Esophagus muscularis mucosa (tissue), 4 donors: ENCODE measurements around the gene MMP12. TPM values are rescaled to one million over a fixed set of nuclear protein-coding genes. Genes with fewer than 3 reads are reported as not detected.
"Not testable (repeated sequence)": the region's sequence is repeated elsewhere in the genome, so short reads cannot be mapped to it uniquely, and the experiment has no call there.

Source experiments
- DNase-seq: peaks from one replicate; pipeline ENCODE4 v3.0.0-alpha.2; 2017; ENCODE audit errors: extremely low spot score
- H3K27ac ChIP-seq, 4 donors: fragments of 200-600 bp; sonication (generic); replicated peaks in 1 of 4; 1 replicate in 3 of 4; 2 replicates in 1 of 4; pipeline ENCODE4 v1.5.1; 2016 to 2019; ENCODE audit warnings: mild to moderate bottlenecking in 1 of 4
- H3K27me3 ChIP-seq, 4 donors: fragments of 200-600 bp; sonication (generic); one replicate each; pipeline versions ENCODE4 v1.5.1 to v1.6.0; 2016 to 2019
- H3K36me3 ChIP-seq, 4 donors: fragments of 200-600 bp; sonication (generic); one replicate each; pipeline ENCODE4 v1.5.1; 2016 to 2019
- H3K4me1 ChIP-seq, 4 donors: fragments of 200-600 bp; sonication (generic); one replicate each; pipeline ENCODE4 v1.5.1; 2016 to 2019
- H3K4me3 ChIP-seq, 4 donors: fragments of 200-600 bp; sonication (generic); 1 replicate in 2 of 4; 2 replicates in 2 of 4; pipeline ENCODE4 v1.5.1; 2016 to 2019; ENCODE audit warnings: mild to moderate bottlenecking in 4 of 4, moderate library complexity in 1 of 4
- H3K9me3 ChIP-seq, 4 donors: fragments of 200-600 bp; sonication (generic); 1 replicate in 3 of 4; 2 replicates in 1 of 4; pipeline ENCODE4 v1.5.1; 2016 to 2019
- CTCF ChIP-seq, 3 experiments: fragments of 200-600 bp in 2 of 3; fragments of 450-650 bp in 1 of 3; sonication (generic) in 2 of 3; IDR thresholded peaks; one replicate each; pipeline ENCODE4 v1.5.1; 2017 to 2019; ENCODE audit warnings: antibody characterized with exemption in 3 of 3, mild to moderate bottlenecking in 2 of 3, moderate library complexity in 1 of 3
- EP300 ChIP-seq: sonication (generic); formaldehyde crosslinking; IDR thresholded peaks from one replicate; pipeline ENCODE4 v1.6.1; 2017; ENCODE audit warnings: antibody characterized with exemption
- POLR2A ChIP-seq: fragments of 450-650 bp; IDR thresholded peaks from one replicate; pipeline ENCODE4 v1.6.1; 2017; ENCODE audit warnings: antibody characterized with exemption, moderate library complexity, mild to moderate bottlenecking, low read depth
- POLR2AphosphoS5 ChIP-seq, 2 donors: sonication (generic); formaldehyde crosslinking; IDR thresholded peaks; one replicate each; pipeline ENCODE4 v1.6.1; 2017; ENCODE audit warnings: antibody characterized with exemption in 2 of 2
- WGBS: methylation state at CpG from one replicate; pipeline ENCODE4 v1.1.5; 2018; 5-methylcytosine and 5-hydroxymethylcytosine counted together
- intact Hi-C: fragments of 100-400 bp; cut with DNase I; formaldehyde crosslinking; loops from one replicate; pipeline ENCODE4 v1.15.1; 2023
- total RNA-seq, 4 donors: library from RNA; depleted of rRNA; stranded (reverse); fragments of >200 nt; gene quantifications; one replicate each; pipeline versions ENCODE4 v1.1.0 to v1.2.1, GENCODE V29; 2016

MMP12 gene
- total RNA-seq, 4 donors from 2014 or later: not detected

GRCh38 chr11:102914238-102915043 lies 39.7 kb upstream of the MMP12 start:
- H3K36me3 ChIP-seq: no peaks in the 10 kb centered on the region
- H3K4me1 ChIP-seq: no peaks in the 10 kb centered on the region
- H3K27me3 ChIP-seq: no peaks in the 10 kb centered on the region
- no peak overlapping the region for H3K4me3 ChIP-seq
- 38% methylated on average over 3 of the region's 3 CpGs for WGBS
- TF ChIP-seq POLR2A: no peak
- TF ChIP-seq CTCF (IDR thresholded peaks at IDR 0.05): peak; percentile 33 to 48 (median 42)
- intact Hi-C loops: no loop called here
- no peak overlapping the region for H3K27ac ChIP-seq
- no peaks in the 10 kb centered on the region for H3K9me3 ChIP-seq
- no peak for DNase-seq

GRCh38 chr11:102912482-102912830 lies 37.7 kb upstream of the MMP12 start:
- no peak for TF ChIP-seq POLR2AphosphoS5 (IDR thresholded peaks at IDR 0.05)
- no peak for TF ChIP-seq POLR2A
- TF ChIP-seq CTCF (IDR thresholded peaks at IDR 0.05): no peak
- no peak for TF ChIP-seq EP300
- Histone ChIP-seq H3K27me3 (no peaks in the 10 kb centered on the region), H3K36me3 (no peaks in the 10 kb centered on the region), H3K4me3 (no peak overlapping the region), H3K4me1 (no peaks in the 10 kb centered on the region), H3K27ac (no peak overlapping the region), H3K9me3 (no peaks in the 10 kb centered on the region)
- WGBS: 74% methylated on average over 2 of the region's 2 CpGs
- DNase-seq: no peak
- intact Hi-C loops: no loop called here

- WGBS: 89% methylated on average over 13 of the region's 13 CpGs
- Histone ChIP-seq H3K36me3 (no peaks in the 10 kb centered on the region), H3K9me3 (no peaks in the 10 kb centered on the region), H3K27ac (no peak overlapping the region), H3K4me3 (no peak overlapping the region), H3K27me3 (no peaks in the 10 kb centered on the region), H3K4me1 (no peaks in the 10 kb centered on the region)
- DNase-seq: no peak
- TF ChIP-seq EP300 (no peak), POLR2A (no peak), POLR2AphosphoS5 (IDR thresholded peaks at IDR 0.05) (no peak), CTCF (IDR thresholded peaks at IDR 0.05) (no peak)
- intact Hi-C loops: no loop called here
Observed at GRCh38 chr11:102911758-102912481, 37.1 kb upstream of the MMP12 start.

- H3K27me3 ChIP-seq, H3K36me3 ChIP-seq, H3K9me3 ChIP-seq, H3K4me3 ChIP-seq, intact Hi-C loops, H3K27ac ChIP-seq, H3K4me1 ChIP-seq, DNase-seq: not testable (repeated sequence)
- WGBS: 89% methylated on average over 5 of the region's 5 CpGs
Observed at GRCh38 chr11:102905848-102906247, 31.1 kb upstream of the MMP12 start.

GRCh38 chr11:102903895-102904294 lies 29.1 kb upstream of the MMP12 start:
- DNase-seq, intact Hi-C loops, H3K9me3 ChIP-seq, H3K36me3 ChIP-seq, H3K4me1 ChIP-seq, H3K27ac ChIP-seq, H3K4me3 ChIP-seq, H3K27me3 ChIP-seq: not testable (repeated sequence)
- WGBS: 85% methylated on average over 5 of the region's 5 CpGs
